H1 (cell line): ENCODE results near the gene TMEM185B. TPM values are rescaled to one million over a fixed set of nuclear protein-coding genes. Genes with fewer than 3 reads are reported as not detected.

Experiments used
- HDAC6 ChIP-seq: IDR thresholded peaks from one replicate; pipeline ENCODE4 v1.7.1; 2012; ENCODE audit warnings: low read depth, mild to moderate bottlenecking, inconsistent platforms, low read length, moderate library complexity
- KDM1A ChIP-seq: fragments of 200-600, 300-600 bp; sonication (generic); IDR thresholded peaks from 2 replicates; pipeline ENCODE4 v1.7.1; 2016; ENCODE audit warnings: mild to moderate bottlenecking, low read length, borderline replicate concordance
- NANOG ChIP-seq: IDR thresholded peaks from 2 replicates; pipeline ENCODE4 v1.6.1; 2011; ENCODE audit warnings: low read length, low read depth, mild to moderate bottlenecking, inconsistent platforms; ENCODE audit not compliant: insufficient read depth, poor library complexity, severe bottlenecking
- NRF1 ChIP-seq: IDR thresholded peaks from 2 replicates; pipeline ENCODE4 v1.6.1; 2011; ENCODE audit warnings: mild to moderate bottlenecking, low read depth, low read length, improper control_type of control experiment
- TAF7 ChIP-seq: optimal IDR thresholded peaks from 2 replicates; pipeline ENCODE3; 2011; ENCODE audit warnings: low read depth, mild to moderate bottlenecking, inconsistent platforms, low read length, moderate library complexity, borderline replicate concordance
- TCF12 ChIP-seq: IDR thresholded peaks from 2 replicates; pipeline ENCODE4 v1.6.1; 2011; ENCODE audit warnings: low read depth, mild to moderate bottlenecking, low read length
- polyA plus RNA-seq, 7 experiments: library from polyadenylated mRNA; depleted of rRNA in 3 of 7; stranded (reverse) in 5 of 7; unstranded in 2 of 7; fragments of >200 nt in 5 of 7; fragments of 200-250 nt in 2 of 7; gene quantifications; 1 replicate in 5 of 7; 2 replicates in 1 of 7; 4 replicates in 1 of 7; pipeline versions ENCODE4 v1.2.1 to v1.2.3, GENCODE V29; 2011 to 2013; ENCODE audit warnings: missing spikeins in 2 of 7, mixed read lengths in 2 of 7
- total RNA-seq: library from RNA; stranded (reverse); fragmentation: NEBNext Ultra II Directional; extraction: Animal tissue kit (Norgen Biotek cat#: 25700); gene quantifications from 2 replicates; pipeline ENCODE4 v1.2.1, GENCODE V29; 2021

TMEM185B gene
- total and polyA plus RNA-seq, 2 of the 8 experiments (the other 6 are each of a cell fraction or from before 2014, with no cell fraction given): 13.5 to 14.0 TPM

- TF ChIP-seq NANOG (no peak), NRF1 (no peak), HDAC6 (no peak), TCF12 (no peak), TAF7 (no peak), KDM1A (no peak)
Measured at GRCh38 chr2:120236791-120237190, 13.6 kb upstream of the TMEM185B start (continued).
